DND-41 (cell line): ENCODE results near the gene GCSH.

Experiments used
- ATAC-seq: fragments of 200-7000 bp; cut with Tn5 transposase; 3 replicates; pipeline ENCODE4 v1.9.1; 2021; ENCODE audit warnings: low read depth; ENCODE audit not compliant: insufficient read depth
- DNase-seq: peaks from one replicate; pipeline ENCODE4 v3.0.0-alpha.2; 2020
- H2AFZ ChIP-seq: 2 replicates; pipeline ENCODE4 v1.6.0; 2012; ENCODE audit warnings: low read depth, low read length
- H3K27ac ChIP-seq: 2 replicates; pipeline ENCODE4 v1.5.1; 2012; ENCODE audit warnings: low read length, inconsistent platforms
- H3K27me3 ChIP-seq: fragments of 200-600 bp; sonication (generic); 2 replicates; pipeline ENCODE4 v1.6.0; 2012; ENCODE audit warnings: low read length, mild to moderate bottlenecking, inconsistent platforms; ENCODE audit not compliant: insufficient read depth, poor library complexity
- H3K36me3 ChIP-seq: 2 replicates; pipeline ENCODE4 v1.5.1; 2012; ENCODE audit warnings: low read length, inconsistent platforms; ENCODE audit not compliant: insufficient read depth
- H3K4me1 ChIP-seq: 2 replicates; pipeline ENCODE4 v1.5.1; 2012; ENCODE audit warnings: mild to moderate bottlenecking, low read length; ENCODE audit not compliant: insufficient read depth
- H3K4me2 ChIP-seq: 2 replicates; pipeline ENCODE4 v1.6.0; 2012; ENCODE audit warnings: mild to moderate bottlenecking, moderate library complexity, low read length, inconsistent platforms; ENCODE audit not compliant: insufficient read depth
- H3K4me3 ChIP-seq, 2 experiments: fragments of 200-600 bp in 1 of 2; shearing (Covaris generic) in 1 of 2; 2 replicates each; pipeline ENCODE4 v1.5.1; 2012 to 2016; ENCODE audit warnings: inconsistent platforms in 2 of 2, low read length in 2 of 2, mild to moderate bottlenecking in 2 of 2, low read depth in 1 of 2, moderate library complexity in 1 of 2
- H3K79me2 ChIP-seq: 2 replicates; pipeline ENCODE4 v1.6.0; 2012; ENCODE audit warnings: low read length, inconsistent platforms; ENCODE audit not compliant: insufficient read depth
- H3K9ac ChIP-seq: 2 replicates; pipeline ENCODE4 v1.6.0; 2012; ENCODE audit warnings: low read depth, mild to moderate bottlenecking, inconsistent platforms, low read length, moderate library complexity
- H3K9me3 ChIP-seq: 2 replicates; pipeline ENCODE4 v1.5.1; 2012; ENCODE audit warnings: low read length, moderate library complexity, mild to moderate bottlenecking, inconsistent platforms; ENCODE audit not compliant: insufficient read depth, severe bottlenecking
- H4K20me1 ChIP-seq: 2 replicates; pipeline ENCODE4 v1.6.0; 2012; ENCODE audit warnings: low read length; ENCODE audit not compliant: insufficient read depth
- EZH2 ChIP-seq: IDR thresholded peaks from 3 replicates; pipeline ENCODE4 v1.6.1; 2012; ENCODE audit warnings: borderline replicate concordance, low read depth, mild to moderate bottlenecking, moderate library complexity, low read length, inconsistent platforms; ENCODE audit not compliant: severe bottlenecking
- TF ChIP-seq, protein P1 (sequence below): IDR thresholded peaks from 2 replicates; pipeline ENCODE4 v1.5.1; 2012; ENCODE audit warnings: borderline replicate concordance, low read length, moderate library complexity, mild to moderate bottlenecking; ENCODE audit not compliant: poor library complexity, severe bottlenecking; ENCODE audit errors: extremely low read depth

The GCSH gene

DNA sequence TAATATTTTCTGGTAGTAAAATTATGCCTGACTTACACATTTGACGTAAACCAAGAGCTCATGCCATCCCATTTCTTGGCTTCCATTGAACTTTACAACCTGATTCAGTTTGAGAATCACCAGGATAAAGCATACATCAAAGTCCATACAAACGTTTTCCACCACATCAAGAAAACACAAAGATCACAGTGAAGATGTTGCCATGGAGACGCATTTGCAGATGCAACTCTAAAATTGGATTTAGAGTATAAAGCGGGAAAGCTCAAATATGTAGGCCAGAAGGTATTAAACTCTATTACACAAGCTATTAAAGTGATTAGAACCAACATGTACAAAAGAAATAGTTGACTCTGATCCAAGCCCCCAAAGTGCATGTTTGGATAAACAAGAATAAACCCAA, 29.5 kb downstream of the GCSH start:
- H3K27ac ChIP-seq, result no peak overlapping the region
- DNase-seq (no peak), ATAC-seq (no peak)
- no peaks in the 10 kb centered on the region for H4K20me1 ChIP-seq
- H3K4me3 ChIP-seq, result no peak overlapping the region
- no peak overlapping the region for H2AFZ ChIP-seq
- H3K27me3 ChIP-seq, result no peaks in the 10 kb centered on the region
- no peaks in the 10 kb centered on the region for H3K36me3 ChIP-seq
- H3K4me1 ChIP-seq, result no peaks in the 10 kb centered on the region
- H3K9me3 ChIP-seq, result no peaks in the 10 kb centered on the region
- TF ChIP-seq, protein P1, sequence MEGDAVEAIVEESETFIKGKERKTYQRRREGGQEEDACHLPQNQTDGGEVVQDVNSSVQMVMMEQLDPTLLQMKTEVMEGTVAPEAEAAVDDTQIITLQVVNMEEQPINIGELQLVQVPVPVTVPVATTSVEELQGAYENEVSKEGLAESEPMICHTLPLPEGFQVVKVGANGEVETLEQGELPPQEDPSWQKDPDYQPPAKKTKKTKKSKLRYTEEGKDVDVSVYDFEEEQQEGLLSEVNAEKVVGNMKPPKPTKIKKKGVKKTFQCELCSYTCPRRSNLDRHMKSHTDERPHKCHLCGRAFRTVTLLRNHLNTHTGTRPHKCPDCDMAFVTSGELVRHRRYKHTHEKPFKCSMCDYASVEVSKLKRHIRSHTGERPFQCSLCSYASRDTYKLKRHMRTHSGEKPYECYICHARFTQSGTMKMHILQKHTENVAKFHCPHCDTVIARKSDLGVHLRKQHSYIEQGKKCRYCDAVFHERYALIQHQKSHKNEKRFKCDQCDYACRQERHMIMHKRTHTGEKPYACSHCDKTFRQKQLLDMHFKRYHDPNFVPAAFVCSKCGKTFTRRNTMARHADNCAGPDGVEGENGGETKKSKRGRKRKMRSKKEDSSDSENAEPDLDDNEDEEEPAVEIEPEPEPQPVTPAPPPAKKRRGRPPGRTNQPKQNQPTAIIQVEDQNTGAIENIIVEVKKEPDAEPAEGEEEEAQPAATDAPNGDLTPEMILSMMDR, result no peak
- TF ChIP-seq EZH2, result no peak
- no peaks in the 10 kb centered on the region for H3K79me2 ChIP-seq
- no peak overlapping the region for H3K4me2 ChIP-seq
- H3K9ac ChIP-seq, result no peak overlapping the region

DNA sequence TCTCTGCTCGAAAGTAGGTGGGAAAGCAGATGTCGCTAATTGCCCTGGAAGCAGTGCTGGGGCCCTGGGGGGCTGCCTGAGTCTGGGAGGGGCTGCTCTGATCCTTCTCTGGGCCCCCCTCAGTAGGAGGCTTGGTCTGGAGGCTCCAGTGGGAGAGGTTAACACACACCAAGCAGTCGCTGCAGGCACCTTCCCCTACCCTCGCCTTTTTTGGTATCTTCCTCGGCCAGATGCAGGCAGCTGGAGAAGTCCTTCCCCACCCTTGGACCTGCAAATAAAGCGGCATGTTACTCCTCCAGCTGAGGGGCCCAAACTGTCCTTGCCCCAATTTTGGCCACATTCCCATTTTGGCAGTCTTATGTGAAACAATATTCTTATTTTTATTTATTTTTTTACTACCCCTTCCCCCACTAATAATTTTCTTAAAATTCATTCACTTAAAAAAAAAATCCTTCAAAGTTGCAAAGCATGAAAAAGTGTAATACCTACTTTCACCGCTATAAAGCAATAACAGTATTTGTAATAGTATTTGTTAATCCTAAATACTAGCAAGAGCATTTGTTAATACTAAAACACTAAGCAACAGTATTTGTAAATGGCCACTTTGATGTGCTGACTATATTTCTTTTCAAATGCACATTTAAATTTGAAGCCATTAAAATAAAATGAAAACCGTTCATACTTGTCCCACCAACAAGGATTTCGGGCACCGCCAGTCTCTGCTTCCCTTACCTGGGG, 34.2 kb downstream of the GCSH start:
- Histone ChIP-seq H4K20me1 (no peaks in the 10 kb centered on the region), H2AFZ (no peak overlapping the region), H3K9me3 (no peaks in the 10 kb centered on the region), H3K79me2 (no peaks in the 10 kb centered on the region), H3K4me3 (no peak overlapping the region), H3K36me3 (no peaks in the 10 kb centered on the region), H3K4me2 (no peak overlapping the region), H3K4me1 (no peaks in the 10 kb centered on the region), H3K27me3 (no peaks in the 10 kb centered on the region), H3K27ac (no peak overlapping the region), H3K9ac (no peak overlapping the region)
- no peak for DNase-seq
- ATAC-seq, result no peak
- no peak for TF ChIP-seq EZH2
- TF ChIP-seq, protein P1, result no peak

DNA sequence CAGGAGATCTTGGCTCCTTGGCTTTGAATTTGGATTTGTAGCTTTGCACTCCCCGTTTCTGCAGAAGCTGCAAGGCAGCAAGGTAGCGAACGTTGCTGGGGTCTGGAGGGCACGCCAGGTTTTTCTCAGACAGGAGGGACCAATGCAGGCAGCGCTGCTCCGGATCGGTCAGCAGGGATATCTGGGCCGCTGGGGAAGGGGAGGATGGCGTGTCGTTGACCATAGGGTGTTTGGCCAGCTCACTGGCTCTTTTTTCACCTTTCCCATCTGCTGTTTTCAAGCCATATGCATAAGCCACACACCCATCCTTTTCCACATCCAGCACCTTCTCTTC, 34.9 kb downstream of the GCSH start:
- no peak overlapping the region for H2AFZ ChIP-seq

More for the DNA sequence above, 34.9 kb downstream of the GCSH start:
- H3K36me3 ChIP-seq, result no peaks in the 10 kb centered on the region
- H3K4me2 ChIP-seq, result no peak overlapping the region
- no peak overlapping the region for H3K27ac ChIP-seq
- no peaks in the 10 kb centered on the region for H3K79me2 ChIP-seq
- ATAC-seq (no peak), DNase-seq (no peak)
- H3K4me3 ChIP-seq, result no peak overlapping the region
- H3K9me3 ChIP-seq, result no peaks in the 10 kb centered on the region
- H3K27me3 ChIP-seq, result no peaks in the 10 kb centered on the region
- no peaks in the 10 kb centered on the region for H4K20me1 ChIP-seq
- H3K9ac ChIP-seq, result no peak overlapping the region
- no peak for TF ChIP-seq EZH2
- TF ChIP-seq, protein P1, result no peak
- no peaks in the 10 kb centered on the region for H3K4me1 ChIP-seq
